ENCODE measurements around the gene GPR35.

The GPR35 gene

GRCh38 chr2:240630771-240631547, 5.7 kb downstream of the GPR35 start:
- Histone ChIP-seq H3K4me3 (replicated peaks; ENCODE audit: insufficient read depth, low read length) (no peak overlapping the region), H3K27ac (replicated peaks) (no peak overlapping the region), H3K27me3 (ENCODE audit: insufficient read depth, poor library complexity, severe bottlenecking) (no peaks in the 10 kb centered on the region)
- DNase-seq (ENCODE audit: low read depth in 1 of 2, low spot score in 1 of 2) = no peak
- no peak for TF ChIP-seq CTCF (IDR thresholded peaks at IDR 0.05; ENCODE audit: insufficient read depth, low read length)
- TF ChIP-seq POLR2AphosphoS5 (IDR thresholded peaks at IDR 0.05; ENCODE audit: low read depth) = no peak
- no peak for TF ChIP-seq REST (IDR thresholded peaks at IDR 0.05; ENCODE audit: insufficient replicate concordance, low read depth)
- TF ChIP-seq GABPA (IDR thresholded peaks at IDR 0.05; ENCODE audit: low read depth) = no peak
- no peak for TF ChIP-seq SPI1 (IDR thresholded peaks at IDR 0.05; ENCODE audit: borderline replicate concordance, low read depth)

GRCh38 chr2:240631548-240632305, 6.4 kb downstream of the GPR35 start:
- no peak for DNase-seq (ENCODE audit: low read depth in 1 of 2, low spot score in 1 of 2)
- no peak overlapping the region for H3K4me3 ChIP-seq (replicated peaks; ENCODE audit: insufficient read depth, low read length)

GRCh38 chr2:240632306-240632721, 7.0 kb downstream of the GPR35 start:
- TF ChIP-seq GABPA (IDR thresholded peaks at IDR 0.05; ENCODE audit: low read depth) = no peak
- TF ChIP-seq REST (IDR thresholded peaks at IDR 0.05; ENCODE audit: insufficient replicate concordance, low read depth) = no peak
- TF ChIP-seq SPI1 (IDR thresholded peaks at IDR 0.05; ENCODE audit: borderline replicate concordance, low read depth) = no peak
- TF ChIP-seq POLR2AphosphoS5 (IDR thresholded peaks at IDR 0.05; ENCODE audit: low read depth) = no peak
- no peak for TF ChIP-seq CTCF (IDR thresholded peaks at IDR 0.05; ENCODE audit: insufficient read depth, low read length)
- H3K27ac ChIP-seq (replicated peaks) = no peak overlapping the region
- H3K27me3 ChIP-seq (ENCODE audit: insufficient read depth, poor library complexity, severe bottlenecking) = no peaks in the 10 kb centered on the region
- no peak overlapping the region for H3K4me3 ChIP-seq (replicated peaks; ENCODE audit: insufficient read depth, low read length)
- no peak for DNase-seq (ENCODE audit: low read depth in 1 of 2, low spot score in 1 of 2)

More at GRCh38 chr2:240631548-240632305, 6.4 kb downstream of the GPR35 start:
- Histone ChIP-seq H3K27me3 (ENCODE audit: insufficient read depth, poor library complexity, severe bottlenecking) (no peaks in the 10 kb centered on the region), H3K27ac (replicated peaks) (no peak overlapping the region)
- no peak for TF ChIP-seq SPI1 (IDR thresholded peaks at IDR 0.05; ENCODE audit: borderline replicate concordance, low read depth)

Data from HL-60 (cell line).